ENCODE data around the gene SUMO2. TPM values are rescaled to one million over a fixed set of nuclear protein-coding genes. Genes with fewer than 3 reads are reported as not detected.
"Not testable (repeated sequence)": the region's sequence is repeated elsewhere in the genome, so short reads cannot be mapped to it uniquely, and the experiment has no call there.

The SUMO2 gene
- total RNA-seq, 1 donor = 92.6 TPM

DNA sequence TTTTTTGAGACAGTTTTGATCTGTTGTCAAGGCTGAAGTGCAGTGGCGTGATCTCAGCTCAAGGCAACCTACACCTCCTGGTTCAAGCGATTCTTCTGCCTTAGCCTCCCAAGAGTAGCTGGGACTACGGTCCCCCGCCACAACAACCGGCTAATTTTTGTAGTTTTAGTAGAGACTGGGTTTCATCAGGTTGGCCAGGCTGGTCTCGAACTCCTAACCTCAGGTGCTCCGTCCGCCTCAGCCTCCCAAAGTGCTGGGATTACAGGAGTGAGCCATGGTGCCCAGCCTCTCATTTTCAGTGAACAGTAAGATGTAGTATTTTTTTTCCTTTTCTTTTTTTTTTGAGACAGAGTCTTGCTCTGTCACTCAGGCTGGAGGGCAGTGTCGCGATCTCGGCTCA is 7.8 kb downstream of the SUMO2 start:
- Histone ChIP-seq H4K20me1 (ENCODE audit: insufficient read depth, low read length) (peaks cover 37% of the 10 kb centered on the region), H3K79me2 (ENCODE audit: insufficient read depth, low read length) (peaks cover 90% of the 10 kb centered on the region), H3K4me3 (ENCODE audit: insufficient read depth, low read length) (no peak overlapping the region), H2AFZ (ENCODE audit: low read length) (no peak overlapping the region), H3K36me3 (ENCODE audit: insufficient read depth, low read length) (peaks cover 70% of the 10 kb centered on the region), H3K9me3 (ENCODE audit: low read depth, low read length) (no peaks in the 10 kb centered on the region), H3K27ac (ENCODE audit: low read depth, low read length) (no peak overlapping the region), H3K4me2 (ENCODE audit: insufficient read depth, low read length) (no peak overlapping the region), H3K4me1 (ENCODE audit: insufficient read depth, low read length) (no peaks in the 10 kb centered on the region), H3K27me3 (ENCODE audit: insufficient read depth, low read length) (no peaks in the 10 kb centered on the region)
- TF ChIP-seq, protein P1, sequence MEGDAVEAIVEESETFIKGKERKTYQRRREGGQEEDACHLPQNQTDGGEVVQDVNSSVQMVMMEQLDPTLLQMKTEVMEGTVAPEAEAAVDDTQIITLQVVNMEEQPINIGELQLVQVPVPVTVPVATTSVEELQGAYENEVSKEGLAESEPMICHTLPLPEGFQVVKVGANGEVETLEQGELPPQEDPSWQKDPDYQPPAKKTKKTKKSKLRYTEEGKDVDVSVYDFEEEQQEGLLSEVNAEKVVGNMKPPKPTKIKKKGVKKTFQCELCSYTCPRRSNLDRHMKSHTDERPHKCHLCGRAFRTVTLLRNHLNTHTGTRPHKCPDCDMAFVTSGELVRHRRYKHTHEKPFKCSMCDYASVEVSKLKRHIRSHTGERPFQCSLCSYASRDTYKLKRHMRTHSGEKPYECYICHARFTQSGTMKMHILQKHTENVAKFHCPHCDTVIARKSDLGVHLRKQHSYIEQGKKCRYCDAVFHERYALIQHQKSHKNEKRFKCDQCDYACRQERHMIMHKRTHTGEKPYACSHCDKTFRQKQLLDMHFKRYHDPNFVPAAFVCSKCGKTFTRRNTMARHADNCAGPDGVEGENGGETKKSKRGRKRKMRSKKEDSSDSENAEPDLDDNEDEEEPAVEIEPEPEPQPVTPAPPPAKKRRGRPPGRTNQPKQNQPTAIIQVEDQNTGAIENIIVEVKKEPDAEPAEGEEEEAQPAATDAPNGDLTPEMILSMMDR (IDR thresholded peaks at IDR 0.05; ENCODE audit: extremely low read depth, low read depth, low read length) = no peak
- DNase-seq (ENCODE audit: insufficient read length, low spot score, missing footprints) = no peak

DNA sequence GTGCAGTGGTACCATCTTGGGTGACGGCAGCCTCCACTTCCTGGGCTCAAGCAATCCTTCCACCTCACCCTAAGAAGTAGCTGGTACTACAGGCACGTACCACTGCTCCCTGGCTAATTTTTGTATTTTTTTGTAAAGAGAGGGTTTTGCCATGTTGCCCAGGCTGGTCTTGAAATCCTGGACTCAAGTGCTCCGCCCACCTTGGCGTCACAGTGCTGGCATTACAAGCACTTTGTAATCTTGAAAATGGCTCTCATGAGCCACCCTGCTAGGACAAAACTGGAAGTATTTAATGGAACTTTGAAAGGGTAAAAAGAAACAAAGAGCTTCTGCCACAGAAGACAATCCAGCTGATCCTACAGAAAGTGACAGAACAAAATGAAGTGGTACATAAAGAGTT is 9.2 kb downstream of the SUMO2 start:
- TF ChIP-seq, protein P1 (IDR thresholded peaks at IDR 0.05; ENCODE audit: extremely low read depth, low read depth, low read length) = no peak
- no peaks in the 10 kb centered on the region for H3K27me3 ChIP-seq (ENCODE audit: insufficient read depth, low read length)
- H3K9me3 ChIP-seq (ENCODE audit: low read depth, low read length) = no peaks in the 10 kb centered on the region
- no peak overlapping the region for H3K4me2 ChIP-seq (ENCODE audit: insufficient read depth, low read length)
- H3K4me3 ChIP-seq (ENCODE audit: insufficient read depth, low read length) = no peak overlapping the region
- peaks cover 23% of the 10 kb centered on the region for H4K20me1 ChIP-seq (ENCODE audit: insufficient read depth, low read length)
- peaks cover 82% of the 10 kb centered on the region for H3K79me2 ChIP-seq (ENCODE audit: insufficient read depth, low read length)
- H3K36me3 ChIP-seq (ENCODE audit: insufficient read depth, low read length) = peaks cover 66% of the 10 kb centered on the region
- H2AFZ ChIP-seq (ENCODE audit: low read length) = no peak overlapping the region
- no peaks in the 10 kb centered on the region for H3K4me1 ChIP-seq (ENCODE audit: insufficient read depth, low read length)
- H3K27ac ChIP-seq (ENCODE audit: low read depth, low read length) = no peak overlapping the region
- no peak for DNase-seq (ENCODE audit: insufficient read length, low spot score, missing footprints)

DNA sequence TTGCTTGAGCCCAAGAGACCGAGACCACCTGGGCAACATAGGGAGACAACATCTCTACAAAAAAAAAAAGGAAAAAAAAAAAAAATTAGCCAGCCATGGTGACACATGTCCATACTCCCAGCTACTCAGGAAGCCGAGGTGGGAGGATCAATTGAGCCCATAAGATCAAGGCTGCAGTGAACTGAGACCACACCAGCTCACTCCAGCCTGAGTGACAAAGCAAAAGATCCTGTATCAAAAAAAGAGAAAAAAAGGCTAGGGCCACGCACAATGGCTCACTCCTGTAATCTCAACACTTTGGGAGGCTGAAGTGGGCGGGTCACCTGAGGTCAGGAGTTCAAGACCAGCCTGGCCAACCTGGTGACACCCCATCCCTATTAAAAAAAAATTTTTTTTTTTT is 13.8 kb downstream of the SUMO2 start:
- TF ChIP-seq, protein P1 (IDR thresholded peaks at IDR 0.05; ENCODE audit: extremely low read depth, low read depth, low read length) = no peak
- no peaks in the 10 kb centered on the region for H3K4me1 ChIP-seq (ENCODE audit: insufficient read depth, low read length)
- no peaks in the 10 kb centered on the region for H3K27me3 ChIP-seq (ENCODE audit: insufficient read depth, low read length)
- no peak overlapping the region for H3K4me2 ChIP-seq (ENCODE audit: insufficient read depth, low read length)
- peaks cover 41% of the 10 kb centered on the region for H3K79me2 ChIP-seq (ENCODE audit: insufficient read depth, low read length)
- H3K27ac ChIP-seq (ENCODE audit: low read depth, low read length) = no peak overlapping the region
- no peak overlapping the region for H3K4me3 ChIP-seq (ENCODE audit: insufficient read depth, low read length)
- DNase-seq (ENCODE audit: insufficient read length, low spot score, missing footprints) = no peak
- peaks cover 6% of the 10 kb centered on the region for H4K20me1 ChIP-seq (ENCODE audit: insufficient read depth, low read length)
- H3K36me3 ChIP-seq (ENCODE audit: insufficient read depth, low read length) = peaks cover 52% of the 10 kb centered on the region
- no peaks in the 10 kb centered on the region for H3K9me3 ChIP-seq (ENCODE audit: low read depth, low read length)
- no peak overlapping the region for H2AFZ ChIP-seq (ENCODE audit: low read length)

DNA sequence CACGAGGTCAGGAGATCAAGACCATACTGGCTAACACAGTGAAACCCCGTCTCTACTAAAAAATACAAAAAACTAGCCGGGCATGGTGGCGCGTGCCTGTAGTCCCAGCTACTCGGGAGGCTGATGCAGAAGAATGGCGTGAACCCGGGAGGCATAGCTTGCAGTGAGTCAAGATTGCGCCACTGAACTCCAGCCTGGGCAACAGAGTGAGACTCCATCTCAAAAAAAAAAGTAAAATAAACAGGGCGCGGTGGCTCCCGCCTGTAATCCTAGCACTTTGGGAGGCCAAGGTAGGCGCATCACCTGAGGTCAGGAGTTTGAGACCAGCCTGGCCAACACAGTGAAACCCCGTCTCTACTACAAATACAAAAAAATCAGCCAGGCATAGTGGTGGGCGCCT is 18.2 kb downstream of the SUMO2 start:
- peaks cover 32% of the 10 kb centered on the region for H3K36me3 ChIP-seq (ENCODE audit: insufficient read depth, low read length)
- not testable (repeated sequence) for H2AFZ ChIP-seq (ENCODE audit: low read length); H3K4me2 ChIP-seq (ENCODE audit: insufficient read depth, low read length); H3K4me1 ChIP-seq (ENCODE audit: insufficient read depth, low read length); H3K9me3 ChIP-seq (ENCODE audit: low read depth, low read length); H4K20me1 ChIP-seq (ENCODE audit: insufficient read depth, low read length); H3K79me2 ChIP-seq (ENCODE audit: insufficient read depth, low read length); H3K4me3 ChIP-seq (ENCODE audit: insufficient read depth, low read length); H3K27ac ChIP-seq (ENCODE audit: low read depth, low read length); DNase-seq (ENCODE audit: insufficient read length, low spot score, missing footprints); H3K27me3 ChIP-seq (ENCODE audit: insufficient read depth, low read length)
